GM18858 (cell line): ENCODE measurements around the gene GRM4.

Source experiments
- ATAC-seq: cut with Tn5 transposase; IDR thresholded peaks from one replicate; pipeline ENCODE4 v1.9.1; 2021; ENCODE audit not compliant: unreplicated experiment

GRM4 gene

GRCh38 chr6:33983721-33984465, 162.0 kb downstream of the GRM4 start:
- no peak for ATAC-seq

DNA sequence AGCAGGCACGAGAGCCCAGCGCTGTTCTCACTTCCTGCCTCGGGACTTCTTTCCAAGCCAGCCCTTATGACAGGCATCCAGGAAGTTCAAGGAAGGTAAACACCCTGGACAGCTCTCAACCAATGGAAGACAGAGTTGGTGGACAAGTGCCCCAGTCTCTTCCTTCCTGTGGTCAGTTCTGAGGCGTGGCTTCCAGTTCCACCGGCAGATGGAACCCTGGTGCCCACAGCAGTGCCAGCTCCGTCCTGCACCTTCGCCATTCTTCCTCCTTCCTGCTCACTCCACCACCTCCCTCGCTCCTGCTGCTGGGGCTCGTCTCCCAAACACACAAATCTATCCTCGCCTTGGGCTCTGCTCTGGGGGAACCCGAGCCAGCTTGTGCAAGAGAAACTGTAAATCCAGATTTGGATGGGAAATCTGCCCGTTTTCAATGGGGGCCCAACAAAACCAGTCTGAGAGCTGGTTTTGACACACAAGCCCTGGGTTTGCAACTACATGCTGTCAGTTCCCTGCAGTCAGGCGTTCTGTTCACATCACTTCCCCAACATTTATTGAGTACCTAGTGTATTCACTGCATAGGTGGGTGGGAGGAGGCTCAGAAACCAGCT, 162.7 kb downstream of the GRM4 start:
- ATAC-seq, result no peak

GRCh38 chr6:33981861-33982260, 164.0 kb downstream of the GRM4 start:
- ATAC-seq, result no peak

- no peak for ATAC-seq
Measured at GRCh38 chr6:33981421-33981820, 164.5 kb downstream of the GRM4 start.

DNA sequence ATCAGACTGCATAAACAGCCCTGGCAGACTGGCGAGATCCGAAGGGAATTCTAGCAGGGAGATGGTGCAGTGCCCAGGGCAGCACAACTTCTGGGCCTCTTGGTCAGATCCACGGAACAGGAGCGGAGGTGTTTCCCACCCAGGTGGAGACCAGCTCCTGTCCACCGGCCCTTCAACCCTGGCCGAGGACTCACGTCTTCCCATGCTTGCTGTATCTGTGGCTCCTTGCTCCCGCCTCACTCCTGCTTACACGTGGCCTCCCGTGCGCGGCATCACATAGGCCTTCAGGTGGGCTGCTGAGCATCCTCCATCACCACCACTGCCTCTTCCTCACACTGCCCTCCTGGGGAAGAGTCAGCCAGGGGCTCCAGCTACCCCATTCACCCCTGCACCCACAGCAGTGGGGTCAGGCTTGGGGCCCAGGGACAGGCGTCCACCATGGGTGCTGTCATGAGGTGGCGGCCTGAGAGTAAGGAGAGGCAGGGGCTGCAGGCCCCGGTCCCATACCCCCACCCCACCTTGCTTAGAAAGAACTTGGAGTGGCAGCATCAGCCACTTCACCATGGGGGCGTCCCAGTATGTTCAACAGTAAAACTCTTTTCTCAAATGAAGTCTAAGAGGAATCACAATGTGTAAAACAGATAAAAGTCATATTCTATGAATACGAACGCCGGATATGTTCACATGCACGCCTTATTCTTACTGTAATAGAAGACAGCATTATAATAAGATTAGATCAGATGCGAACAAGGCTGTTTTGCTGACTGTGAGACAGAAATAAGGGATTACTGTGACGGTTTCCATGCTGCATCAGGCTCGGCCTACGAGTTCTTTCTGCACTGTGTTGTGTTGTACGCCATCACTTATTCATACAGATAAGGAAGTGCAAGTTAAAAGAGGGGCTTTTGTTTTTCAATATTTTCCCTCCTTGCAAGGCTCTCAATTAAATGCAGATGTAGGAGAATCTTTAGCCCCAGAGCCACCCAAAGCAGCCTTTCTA, 165.4 kb downstream of the GRM4 start:
- no peak for ATAC-seq

DNA sequence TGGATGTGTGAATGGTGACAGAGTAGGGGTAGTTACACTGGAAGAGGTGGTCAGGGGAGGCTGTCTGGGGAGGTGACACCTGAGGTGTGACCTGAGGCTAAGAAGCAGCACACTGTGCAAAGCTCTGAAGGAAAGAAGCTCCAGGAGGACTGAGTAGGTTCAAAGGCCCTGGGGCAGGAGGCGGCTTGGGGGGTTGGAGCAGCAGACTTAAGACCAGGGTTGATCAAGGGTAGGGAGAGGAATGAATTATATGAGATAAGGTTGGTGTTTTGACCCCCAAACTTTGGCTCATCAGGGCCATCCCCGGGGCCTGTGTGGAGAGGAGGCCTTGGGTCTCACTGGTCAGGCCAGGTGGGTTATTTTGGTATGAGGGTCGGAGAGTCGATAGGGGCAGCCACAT, 166.1 kb downstream of the GRM4 start:
- no peak for ATAC-seq

GRCh38 chr6:33978412-33979150, 167.3 kb downstream of the GRM4 start:
- ATAC-seq, result no peak

GRCh38 chr6:33977606-33978411, 168.1 kb downstream of the GRM4 start:
- ATAC-seq, result no peak

GRCh38 chr6:33976437-33977360, 169.2 kb downstream of the GRM4 start:
- ATAC-seq, result no peak

DNA sequence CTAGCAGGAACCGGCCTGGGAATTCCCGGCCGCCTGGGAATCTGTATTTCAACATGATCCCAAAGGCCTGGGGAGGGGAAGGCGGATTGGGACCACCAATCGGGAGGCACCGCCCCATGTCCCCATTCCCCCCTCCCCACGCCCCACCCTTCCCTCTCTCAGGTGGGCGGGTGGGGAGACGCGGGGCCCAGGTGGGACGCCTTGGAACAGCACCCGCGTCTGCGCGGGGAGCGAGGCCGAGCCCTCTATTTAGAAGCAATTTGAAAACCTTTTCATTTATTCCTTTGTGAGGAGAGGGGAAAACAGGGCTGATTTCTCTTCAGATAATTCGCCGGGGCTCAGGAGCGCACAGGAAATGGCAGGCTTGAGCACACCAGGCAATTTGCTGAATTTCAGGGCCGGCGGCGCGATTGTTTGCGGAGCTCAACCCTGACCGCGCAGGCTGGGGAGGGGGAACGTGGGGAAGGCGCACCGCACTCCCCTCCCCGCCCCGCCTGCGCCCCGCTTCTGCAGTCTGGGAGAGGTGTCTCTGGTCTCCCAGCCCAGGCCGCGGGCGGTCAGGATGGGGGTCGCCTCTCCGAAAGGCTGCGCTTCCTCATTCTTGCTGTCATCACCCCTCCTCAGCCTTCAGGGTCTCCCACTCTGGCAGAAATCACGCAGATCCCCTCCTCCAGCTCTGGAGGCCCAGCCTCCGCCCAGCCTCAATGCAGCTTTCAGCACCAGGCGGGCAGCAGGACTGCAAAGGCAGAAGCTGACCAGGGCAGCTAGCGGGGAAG, 170.0 kb downstream of the GRM4 start:
- ATAC-seq, result no peak

DNA sequence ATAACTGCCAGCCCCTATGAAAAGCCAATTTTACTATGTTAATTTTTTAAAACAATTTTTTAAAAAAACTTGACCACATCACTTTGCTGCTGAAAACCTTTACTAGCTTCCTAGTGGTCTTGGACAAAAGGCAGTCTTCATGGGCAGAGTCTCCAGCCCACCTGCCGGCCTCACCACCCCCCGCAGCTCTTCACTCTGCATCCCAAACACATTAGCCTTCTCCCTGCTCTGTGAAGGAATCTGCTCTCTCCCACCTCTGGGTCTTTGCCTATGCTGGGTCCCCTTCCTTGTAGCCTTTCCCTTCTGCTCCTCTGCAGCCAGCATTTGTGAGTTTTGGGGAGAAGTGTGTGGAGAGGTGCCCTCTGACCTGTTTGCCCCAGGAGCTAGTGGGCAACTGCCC, 171.4 kb downstream of the GRM4 start:
- no peak for ATAC-seq

- ATAC-seq, result no peak
Measured at GRCh38 chr6:33974030-33974429, 171.9 kb downstream of the GRM4 start.

- ATAC-seq, result no peak
Measured at GRCh38 chr6:33971580-33971979, 174.3 kb downstream of the GRM4 start.
